H54 (cell line): Measurements from ENCODE around the gene IQCH.
A peak's percentile ranks its signal among the peaks of the same experiment; 100 is the strongest.

ENCODE experiments used
- DNase-seq: peaks from one replicate; pipeline ENCODE4 v3.0.0; 2011; ENCODE audit warnings: low spot score, mixed read lengths; ENCODE audit not compliant: insufficient read length
- FAIRE-seq: peaks from 3 replicates; lab custom pipeline; 2011; peaks lifted over from hg19 to GRCh38; lab: Jason Lieb, UNC
- POLR2A ChIP-seq: IDR thresholded peaks from 2 replicates; pipeline ENCODE4 v1.6.1; 2011; ENCODE audit warnings: low read depth, mild to moderate bottlenecking, low read length

IQCH gene

GRCh38 chr15:67520321-67521028 lies 265.9 kb downstream of the IQCH start:
- TF ChIP-seq POLR2A, result no peak
- DNase-seq, result no peak
- FAIRE-seq, result no peak

- DNase-seq (peak; percentile 65), FAIRE-seq (no peak)
- peak; percentile 57 for TF ChIP-seq POLR2A
These were observed 266.6 kb downstream of the IQCH start, which contains the start of gene C15orf61 for GRCh38 chr15:67521029-67521782. TSS of gene C15orf61 (plus strand) at chr15:67521131. CDS start at chr15:67521249, 118 bp downstream.

- peak; percentile 62 for FAIRE-seq
- DNase-seq, result no peak
- TF ChIP-seq POLR2A, result no peak
These were observed 267.4 kb downstream of the IQCH start for GRCh38 chr15:67521783-67522568.

- FAIRE-seq (no peak), DNase-seq (no peak)
- no peak for TF ChIP-seq POLR2A
These were observed 268.7 kb downstream of the IQCH start for GRCh38 chr15:67523330-67523729.

DNA sequence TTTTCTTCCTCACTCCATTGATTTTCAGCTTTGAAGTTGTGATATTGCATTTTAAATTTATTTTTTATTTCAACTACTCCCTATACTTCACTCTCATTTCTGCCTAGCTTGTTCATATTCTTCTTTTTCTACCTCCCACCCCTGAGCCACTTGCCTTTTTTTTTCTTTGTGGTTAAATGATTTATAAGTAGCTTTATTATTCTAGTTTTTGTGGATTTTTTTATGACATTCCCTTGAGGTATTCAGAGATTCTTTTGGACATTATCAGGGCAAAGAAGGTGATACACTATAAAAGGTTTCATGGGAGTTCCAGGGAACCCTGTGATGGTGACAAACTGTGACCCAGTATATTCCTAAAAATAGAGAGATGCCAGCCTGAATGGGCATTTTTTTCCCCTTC lies 269.6 kb downstream of the IQCH start:
- TF ChIP-seq POLR2A, result no peak
- FAIRE-seq (no peak), DNase-seq (no peak)

- no peak for TF ChIP-seq POLR2A
- FAIRE-seq, result no peak
- DNase-seq, result no peak
These were observed 273.9 kb downstream of the IQCH start for GRCh38 chr15:67528513-67528912.

- TF ChIP-seq POLR2A, result no peak
- DNase-seq (no peak), FAIRE-seq (peak; percentile 86)
These were observed 276.9 kb downstream of the IQCH start for GRCh38 chr15:67531379-67531914.

GRCh38 chr15:67533873-67534272 lies 279.3 kb downstream of the IQCH start:
- DNase-seq (no peak), FAIRE-seq (no peak)
- no peak for TF ChIP-seq POLR2A

DNA sequence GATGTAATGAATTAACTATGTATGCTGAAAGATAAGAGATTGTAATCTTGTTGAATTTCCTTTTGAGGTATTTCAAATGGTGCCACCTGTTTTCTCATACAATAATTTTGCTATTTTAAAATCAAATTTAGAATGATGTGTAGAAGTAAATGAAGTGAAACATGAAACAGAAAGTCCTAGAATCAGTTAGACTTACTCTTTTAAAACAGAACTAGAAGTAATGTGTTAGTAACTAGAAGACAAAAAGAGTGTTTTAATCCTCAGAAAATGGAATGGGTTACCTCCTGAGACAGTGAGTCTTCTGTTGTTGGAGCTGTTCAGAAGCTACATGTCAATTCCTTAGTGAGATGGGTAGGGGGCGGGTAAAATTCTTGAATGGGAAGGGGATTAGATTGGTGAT lies 279.8 kb downstream of the IQCH start:
- FAIRE-seq, result no peak
- DNase-seq, result no peak
- no peak for TF ChIP-seq POLR2A

- DNase-seq (no peak), FAIRE-seq (no peak)
- no peak for TF ChIP-seq POLR2A
These were observed 283.2 kb downstream of the IQCH start for GRCh38 chr15:67537771-67538170.

GRCh38 chr15:67542420-67543347 lies 288.1 kb downstream of the IQCH start, which contains the start of gene MAP2K5:
TSS of gene MAP2K5 (plus strand) at chr15:67542703. CDS start at chr15:67543336, 633 bp downstream.
- DNase-seq, result peak; percentile 44
- TF ChIP-seq POLR2A, result peak; percentile 63
- FAIRE-seq, result no peak

DNA sequence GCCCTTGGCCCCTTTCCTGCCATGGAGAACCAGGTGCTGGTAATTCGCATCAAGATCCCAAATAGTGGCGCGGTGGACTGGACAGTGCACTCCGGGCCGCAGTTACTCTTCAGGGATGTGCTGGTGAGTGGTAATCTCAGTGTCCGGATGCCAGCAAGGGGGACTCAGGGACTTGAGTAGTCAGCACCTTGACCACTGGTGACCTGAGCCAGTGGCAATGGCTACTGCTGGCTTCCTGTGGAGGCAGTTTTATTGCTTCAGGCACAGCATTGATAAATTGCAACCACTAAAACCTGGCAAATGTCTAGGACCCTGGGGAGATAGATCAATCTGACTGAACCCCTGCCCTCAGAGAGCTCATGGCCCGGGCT lies 288.7 kb downstream of the IQCH start:
- FAIRE-seq, result no peak
- TF ChIP-seq POLR2A, result no peak
- DNase-seq, result no peak

DNA sequence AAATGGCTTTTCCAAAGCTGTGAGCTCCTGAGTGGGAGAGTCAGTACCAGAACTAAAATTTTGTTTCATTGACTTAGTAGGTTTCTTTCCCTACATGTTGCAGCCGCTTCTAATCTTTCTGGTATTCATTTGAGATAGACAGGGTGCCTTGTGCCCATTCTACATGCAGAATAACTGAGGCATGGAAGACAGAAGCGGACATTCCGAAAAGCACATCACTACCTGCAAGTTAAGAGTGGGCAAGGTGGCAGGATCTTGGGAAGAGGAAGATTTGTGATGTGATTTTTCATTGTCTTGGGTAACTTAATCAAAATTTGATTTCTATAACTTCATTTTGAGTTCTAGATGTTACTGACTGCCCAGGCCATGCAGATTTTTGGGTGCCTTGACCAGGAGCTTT lies 289.9 kb downstream of the IQCH start:
- FAIRE-seq, result no peak
- no peak for TF ChIP-seq POLR2A

More for the DNA sequence above, 289.9 kb downstream of the IQCH start:
- DNase-seq, result no peak
